GM12892 (cell line): ENCODE measurements around the gene CAMTA1.

ENCODE experiments used
- POLR2A ChIP-seq: IDR thresholded peaks from 2 replicates; pipeline ENCODE4 v1.6.1; 2011; ENCODE audit warnings: low read depth, low read length, control low read depth
- POLR2AphosphoS5 ChIP-seq: IDR thresholded peaks from 2 replicates; pipeline ENCODE4 v1.6.1; 2011; ENCODE audit warnings: low read depth, low read length, control low read depth

- no peak for TF ChIP-seq POLR2A
- no peak for TF ChIP-seq POLR2AphosphoS5
Measured at GRCh38 chr1:7198664-7199063, 413.4 kb downstream of the CAMTA1 start.
